Measurements from ENCODE around the gene MAPK1. TPM values are rescaled to one million over a fixed set of nuclear protein-coding genes. Genes with fewer than 3 reads are reported as not detected.

Gene MAPK1
- total and polyA plus RNA-seq, 9 of the 15 experiments (the other 6 are each of a cell fraction or from before 2014, with no cell fraction given), result 46.3 to 575 (median 283) TPM

DNA sequence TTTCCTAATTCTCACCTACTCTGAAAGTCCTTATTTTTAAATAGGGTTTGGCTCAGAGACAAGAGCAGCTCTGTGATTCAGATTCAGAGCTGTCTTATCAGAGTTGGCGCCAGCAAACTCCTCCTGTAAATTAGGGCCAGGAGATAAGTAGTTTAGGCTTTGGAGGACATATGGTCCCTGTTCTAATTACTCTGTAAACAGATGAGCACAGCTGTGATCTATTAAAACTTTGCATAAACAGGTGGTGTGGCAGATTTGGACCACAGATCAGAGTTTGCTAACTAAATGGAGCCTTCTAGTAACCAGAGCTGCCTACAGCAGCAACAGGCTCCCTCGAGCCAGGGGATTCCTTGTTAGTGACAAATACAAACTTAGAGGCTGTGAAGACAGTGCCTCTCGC lies 159.8 kb downstream of the MAPK1 start:
- peaks cover 42 to 65% of the 10 kb centered on the region in 2 experiments for H3K27me3 ChIP-seq (ENCODE audit: control insufficient read depth in 2 of 2, insufficient read depth in 2 of 2, low read length in 2 of 2)
- H3K4me3 ChIP-seq, result no peak overlapping the region
- no peak overlapping the region for H2AFZ ChIP-seq (ENCODE audit: low read depth, low read length)
- H4K20me1 ChIP-seq (replicated peaks; ENCODE audit: control insufficient read depth, insufficient read depth, low read length), result peaks cover 26% of the 10 kb centered on the region
- peak overlapping the region in 1 of 2 experiments; percentile 1; a peak in 1 of 4 replicates for H3K9ac ChIP-seq (ENCODE audit: insufficient read depth in 1 of 2, low read depth in 2 of 2, low read length in 2 of 2)
- H3K36me3 ChIP-seq (ENCODE audit: control insufficient read depth, insufficient read depth, low read length), result no peaks in the 10 kb centered on the region
- H3K27ac ChIP-seq (ENCODE audit: extremely low read depth, low read depth, low read length), result no peak overlapping the region
- H3K4me1 ChIP-seq (replicated peaks in 1 of 2; ENCODE audit: control insufficient read depth in 2 of 2, insufficient read depth in 2 of 2, low read length in 2 of 2), result peaks cover 6 to 17% of the 10 kb centered on the region in 2 experiments; a peak in 4 of 5 replicates
- ATAC-seq (peak; percentile 38), FAIRE-seq (no peak), DNase-seq (ENCODE audit: extremely low read depth in 1 of 4, low spot score in 3 of 4) (peak in 3 of 4 experiments; percentile 73 to 84 (median 79))
- H3K79me2 ChIP-seq (ENCODE audit: control insufficient read depth, insufficient read depth, low read length), result no peaks in the 10 kb centered on the region
- no peaks in the 10 kb centered on the region for H3K9me3 ChIP-seq (replicated peaks; ENCODE audit: control insufficient read depth, insufficient read depth, low read depth, low read length)
- CTCF ChIA-PET (ENCODE audit: low intra/inter-chr PET ratio), result interaction anchor here (1.1 to 12.1 kb wide), 3 partner anchors 231 to 488 kb away, joined by 3 to 609 read pairs (median 6); no protein-coding TSS in a partner anchor
- 2% methylated on average over 3 of the region's 3 CpGs for WGBS (ENCODE audit: insufficient coverage, low coverage, missing lambda C conversion rate)
- in situ Hi-C loops (cut with MboI) (no loop called here), intact Hi-C loops (cut with micrococcal nuclease) (no loop called here)
- POLR2A ChIA-PET, result interaction anchor here (0.6 to 7.5 kb wide), 22 partner anchors 9 to 839 kb away, joined by 3 to 71 read pairs (median 5); partner anchors contain the start of genes SDF2L1 and YPEL1
- peaks cover 4% of the 10 kb centered on the region for H3K9me1 ChIP-seq (ENCODE audit: control insufficient read depth, insufficient read depth, low read length)
- H3K4me2 ChIP-seq (ENCODE audit: insufficient read depth, low read length), result no peak overlapping the region
- no TSS peak for BruUV-seq (replicated peaks)
- TF ChIP-seq THAP12 (CRISPR knock-in tag; IDR thresholded peaks at IDR 0.05), result no peak
- TF ChIP-seq PRMT5 (CRISPR knock-in tag; IDR thresholded peaks at IDR 0.05), result no peak
- TF ChIP-seq, protein P1, sequence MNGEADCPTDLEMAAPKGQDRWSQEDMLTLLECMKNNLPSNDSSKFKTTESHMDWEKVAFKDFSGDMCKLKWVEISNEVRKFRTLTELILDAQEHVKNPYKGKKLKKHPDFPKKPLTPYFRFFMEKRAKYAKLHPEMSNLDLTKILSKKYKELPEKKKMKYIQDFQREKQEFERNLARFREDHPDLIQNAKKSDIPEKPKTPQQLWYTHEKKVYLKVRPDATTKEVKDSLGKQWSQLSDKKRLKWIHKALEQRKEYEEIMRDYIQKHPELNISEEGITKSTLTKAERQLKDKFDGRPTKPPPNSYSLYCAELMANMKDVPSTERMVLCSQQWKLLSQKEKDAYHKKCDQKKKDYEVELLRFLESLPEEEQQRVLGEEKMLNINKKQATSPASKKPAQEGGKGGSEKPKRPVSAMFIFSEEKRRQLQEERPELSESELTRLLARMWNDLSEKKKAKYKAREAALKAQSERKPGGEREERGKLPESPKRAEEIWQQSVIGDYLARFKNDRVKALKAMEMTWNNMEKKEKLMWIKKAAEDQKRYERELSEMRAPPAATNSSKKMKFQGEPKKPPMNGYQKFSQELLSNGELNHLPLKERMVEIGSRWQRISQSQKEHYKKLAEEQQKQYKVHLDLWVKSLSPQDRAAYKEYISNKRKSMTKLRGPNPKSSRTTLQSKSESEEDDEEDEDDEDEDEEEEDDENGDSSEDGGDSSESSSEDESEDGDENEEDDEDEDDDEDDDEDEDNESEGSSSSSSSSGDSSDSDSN (IDR thresholded peaks at IDR 0.05; ENCODE audit: borderline replicate concordance in 1 of 2, low read depth in 2 of 2, low read length in 2 of 2), result 0 out of 4 replicates have a peak, but pooled peaks of 1 of the 2 experiments have one; percentile 40
- TF ChIP-seq, protein P2, sequence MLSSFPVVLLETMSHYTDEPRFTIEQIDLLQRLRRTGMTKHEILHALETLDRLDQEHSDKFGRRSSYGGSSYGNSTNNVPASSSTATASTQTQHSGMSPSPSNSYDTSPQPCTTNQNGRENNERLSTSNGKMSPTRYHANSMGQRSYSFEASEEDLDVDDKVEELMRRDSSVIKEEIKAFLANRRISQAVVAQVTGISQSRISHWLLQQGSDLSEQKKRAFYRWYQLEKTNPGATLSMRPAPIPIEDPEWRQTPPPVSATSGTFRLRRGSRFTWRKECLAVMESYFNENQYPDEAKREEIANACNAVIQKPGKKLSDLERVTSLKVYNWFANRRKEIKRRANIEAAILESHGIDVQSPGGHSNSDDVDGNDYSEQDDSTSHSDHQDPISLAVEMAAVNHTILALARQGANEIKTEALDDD (IDR thresholded peaks at IDR 0.05), result no peak
- no peak for TF ChIP-seq STAT5B (CRISPR knock-in tag; IDR thresholded peaks at IDR 0.05)
- TF ChIP-seq MEF2D (tag; conservative IDR thresholded peaks at IDR 0.05; ENCODE audit: low read depth), result no peak
- TF ChIP-seq JUND (IDR thresholded peaks at IDR 0.05; ENCODE audit: borderline replicate concordance, low read depth, low read length), result peak; percentile 71; the same call in 1 of the 2 replicates
- TF ChIP-seq JUND (tag; IDR thresholded peaks at IDR 0.05; ENCODE audit: borderline replicate concordance, low read depth, low read length), result no peak
- TF ChIP-seq NFE2 (IDR thresholded peaks at IDR 0.05; ENCODE audit: low read depth), result no peak
- TF ChIP-seq CBX8 (IDR thresholded peaks at IDR 0.05; ENCODE audit: borderline replicate concordance, extremely low read depth, low read depth, low read length, poor library complexity, severe bottlenecking), result no peak
- no peak for TF ChIP-seq RNF2 (IDR thresholded peaks at IDR 0.05)
- TF ChIP-seq ZNF274 (IDR thresholded peaks at IDR 0.05; ENCODE audit: borderline replicate concordance, low read depth, low read length), result no peak
- no peak for TF ChIP-seq SAFB2 (IDR thresholded peaks at IDR 0.05; ENCODE audit: borderline replicate concordance, low read depth, low read length, severe bottlenecking)
- no peak for TF ChIP-seq ZNF217 (CRISPR knock-in tag; IDR thresholded peaks at IDR 0.05)
- TF ChIP-seq GTF2F1 (IDR thresholded peaks at IDR 0.05; ENCODE audit: low read depth, low read length), result no peak
